NCI-H446 treated with DMSO at 0.1 percent for 48 hours (cell line): Measurements from ENCODE around the gene OLFM1.
"Not testable (repeated sequence)": the region's sequence is repeated elsewhere in the genome, so short reads cannot be mapped to it uniquely, and the experiment has no call there.

Experiments
- DNase-seq: peaks from one replicate; lab custom pipeline; 2025; lab: John Stamatoyannopoulos, UW

OLFM1 gene

DNA sequence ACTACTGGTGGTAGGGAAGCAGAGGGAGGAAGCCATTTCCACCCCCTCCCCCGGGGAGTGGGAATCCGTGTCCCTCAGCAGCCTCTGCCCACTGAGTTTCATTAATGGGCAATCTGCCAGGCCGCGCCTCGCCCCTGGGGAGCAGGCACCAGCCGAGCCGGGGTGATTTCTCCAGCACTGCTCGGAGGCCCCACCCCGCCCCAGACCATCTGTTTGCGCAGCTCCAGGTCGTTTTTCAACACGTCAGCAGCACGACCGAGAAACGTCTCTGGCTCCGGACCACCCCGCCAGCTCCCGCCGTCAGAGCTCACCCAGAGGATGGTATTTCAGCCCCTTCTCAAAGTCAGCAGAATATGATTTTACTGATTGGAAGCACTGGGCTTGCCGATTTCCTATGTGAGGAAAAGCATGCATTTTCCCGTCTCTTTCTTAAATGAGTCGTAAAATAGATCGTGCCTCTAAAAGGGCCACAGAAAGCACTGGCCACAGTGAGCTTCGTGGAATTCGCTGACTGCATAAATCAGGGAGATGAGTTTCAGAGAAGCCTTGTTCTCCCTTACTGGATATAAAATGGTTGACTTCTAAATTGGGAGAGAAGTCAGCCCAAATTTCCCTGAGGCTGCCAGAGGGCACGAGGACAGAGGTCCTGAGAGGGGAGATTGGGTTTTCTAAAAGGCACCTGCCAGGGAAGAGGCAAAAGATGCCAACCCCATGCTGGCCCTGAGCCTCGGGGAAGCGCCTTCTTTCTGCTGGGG is 47.0 kb downstream of the OLFM1 start:
- peak; percentile 44 for DNase-seq

DNA sequence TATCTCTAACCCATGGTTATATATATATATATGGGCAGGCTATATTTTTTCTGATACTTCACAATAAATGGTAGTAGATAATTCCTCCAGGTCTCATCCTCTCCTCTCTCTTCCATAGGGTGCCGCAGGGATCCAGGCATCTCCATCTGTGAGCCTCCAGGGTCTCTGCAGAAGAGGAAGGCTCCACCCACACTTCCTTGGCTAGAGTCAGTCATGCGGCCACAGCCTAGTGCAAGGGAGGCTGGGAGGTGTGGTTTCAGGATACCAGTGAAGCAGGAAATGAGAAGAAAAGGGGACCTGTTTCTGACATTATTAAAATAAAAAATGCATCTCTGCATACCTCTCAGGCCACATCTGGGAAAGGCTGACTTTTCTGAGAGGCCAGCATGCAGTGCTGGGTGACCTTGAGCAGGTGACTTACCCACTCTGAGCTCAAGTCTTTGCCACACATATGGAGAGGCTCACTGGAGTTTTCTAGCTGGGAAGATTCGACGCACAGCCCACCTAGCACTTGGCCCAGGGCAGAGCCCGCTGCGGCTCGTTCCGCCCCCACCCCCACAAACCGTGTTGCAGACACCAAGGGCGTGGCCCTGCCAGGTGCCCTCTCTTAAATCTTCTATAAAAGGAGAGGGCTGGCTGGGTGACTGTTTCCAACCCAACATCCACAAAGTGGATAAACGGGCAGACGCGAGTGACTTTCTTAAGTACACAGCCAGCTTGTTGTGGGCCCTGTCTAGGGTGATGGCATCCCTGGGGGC is 47.9 kb downstream of the OLFM1 start:
- DNase-seq, result no peak

DNA sequence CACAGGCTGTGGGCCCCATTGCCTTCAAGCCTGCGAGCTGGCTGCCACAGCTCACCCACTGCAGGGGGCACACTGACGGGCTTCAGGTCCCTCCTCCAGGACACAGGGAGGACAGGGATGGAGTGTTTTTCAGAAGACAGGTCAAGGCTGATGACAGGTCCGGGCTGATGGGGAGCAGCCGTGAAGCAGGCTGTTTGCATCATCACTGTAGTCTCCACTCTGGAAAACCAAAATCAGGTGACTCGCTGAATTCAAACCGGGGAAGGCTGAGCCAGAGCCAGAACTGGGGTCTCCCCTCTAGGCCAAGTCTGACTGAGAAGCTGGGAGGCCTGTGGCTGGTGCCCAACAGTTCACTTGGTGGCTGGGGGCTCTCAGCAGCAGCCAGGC is 48.5 kb downstream of the OLFM1 start:
- no peak for DNase-seq

DNA sequence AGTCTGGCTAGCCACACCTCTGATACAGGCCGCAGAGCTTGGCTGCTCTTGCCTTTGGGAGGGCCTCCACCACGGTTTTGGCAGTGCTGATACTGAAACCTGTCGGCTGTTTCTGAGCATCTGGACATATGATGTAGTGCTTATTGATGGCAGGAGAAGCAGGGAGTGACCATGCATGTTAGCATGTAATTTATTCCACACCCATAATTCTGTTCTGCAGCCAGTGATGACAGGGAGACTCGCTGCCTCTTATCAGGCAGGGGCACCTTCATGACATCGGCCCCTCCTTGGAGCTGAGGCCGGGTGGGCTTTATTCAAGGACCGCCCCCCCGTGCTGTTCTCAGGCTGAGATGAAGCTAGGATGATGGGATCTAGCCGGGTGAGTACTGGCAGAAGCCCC is 49.0 kb downstream of the OLFM1 start:
- DNase-seq, result peak; percentile 89

DNA sequence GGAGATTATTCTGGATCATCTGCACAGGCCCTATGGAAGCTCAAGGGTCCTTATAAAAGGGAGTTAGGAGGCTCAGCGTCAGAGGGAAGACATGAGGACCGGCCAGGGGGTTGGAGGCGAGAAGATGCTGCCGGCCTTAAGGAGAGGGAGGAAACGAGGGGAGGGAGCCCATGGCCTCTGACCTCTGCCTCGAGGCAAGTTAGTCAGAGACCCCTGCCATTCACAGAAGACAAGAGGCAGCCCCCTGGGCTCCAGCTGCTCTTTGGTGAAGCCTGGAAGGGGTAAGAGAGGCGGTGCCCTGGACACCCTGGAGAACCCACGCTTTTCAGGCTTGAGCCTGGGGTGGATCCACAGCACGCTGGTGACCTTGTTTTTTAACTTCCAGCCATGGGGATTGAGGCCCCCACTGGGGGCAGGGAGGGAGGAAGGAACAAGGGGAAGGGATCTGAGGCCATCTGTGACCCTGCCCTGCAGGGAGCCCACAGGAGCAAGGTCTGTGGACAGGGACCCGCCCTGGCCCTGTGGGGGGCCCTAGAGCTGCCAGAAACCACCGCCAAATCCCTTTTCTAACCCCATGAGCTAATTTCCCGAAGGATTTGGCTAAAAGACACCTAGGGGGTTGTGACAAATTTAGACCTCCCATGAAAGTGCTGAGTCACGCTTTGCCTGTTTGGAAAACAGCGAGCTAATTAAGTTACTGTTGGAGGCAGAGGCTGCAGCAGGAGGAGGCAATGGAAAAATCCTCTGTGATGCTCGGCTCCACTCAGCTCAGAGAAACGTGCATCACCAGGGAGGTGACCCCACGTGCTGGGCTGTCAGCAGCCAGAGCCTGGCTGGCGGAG is 49.7 kb downstream of the OLFM1 start:
- peak; percentile 81 for DNase-seq

DNA sequence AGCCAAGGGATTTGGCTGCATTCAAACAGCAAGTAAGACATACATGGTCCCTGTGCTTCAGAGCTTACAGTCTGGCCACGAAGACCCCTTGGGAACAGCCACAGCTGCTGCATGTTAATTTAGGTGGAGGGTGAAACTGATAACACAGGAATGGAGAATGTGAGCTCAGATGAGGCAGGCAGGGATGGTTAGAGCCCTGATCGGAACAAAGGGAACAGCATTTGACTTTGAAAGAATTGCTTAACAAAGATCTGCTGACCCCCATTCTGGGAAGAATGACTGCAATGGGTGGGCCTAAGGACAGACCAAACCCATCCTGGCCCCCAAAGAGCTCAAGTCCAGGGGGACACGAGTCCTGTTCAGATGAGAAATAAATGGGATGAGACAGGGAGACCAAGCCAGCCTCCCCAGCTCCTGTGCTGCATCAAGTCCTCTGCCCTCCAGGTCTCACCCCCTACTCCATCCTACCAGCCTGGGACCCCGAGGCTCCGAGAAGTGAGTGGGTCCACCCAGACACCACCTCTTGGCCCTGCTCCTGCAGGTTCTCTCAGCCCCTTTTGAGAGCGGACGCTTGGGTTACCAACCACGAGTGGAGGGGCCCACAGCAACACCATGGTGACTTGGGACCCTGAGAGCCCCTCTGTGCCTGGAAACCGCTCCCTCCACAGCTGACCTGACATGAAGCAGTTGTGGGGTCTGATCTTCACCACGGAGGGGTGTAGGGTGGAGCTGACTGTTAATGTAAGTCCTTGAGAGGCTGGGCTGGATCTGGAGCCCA is 50.8 kb downstream of the OLFM1 start:
- no peak for DNase-seq

DNA sequence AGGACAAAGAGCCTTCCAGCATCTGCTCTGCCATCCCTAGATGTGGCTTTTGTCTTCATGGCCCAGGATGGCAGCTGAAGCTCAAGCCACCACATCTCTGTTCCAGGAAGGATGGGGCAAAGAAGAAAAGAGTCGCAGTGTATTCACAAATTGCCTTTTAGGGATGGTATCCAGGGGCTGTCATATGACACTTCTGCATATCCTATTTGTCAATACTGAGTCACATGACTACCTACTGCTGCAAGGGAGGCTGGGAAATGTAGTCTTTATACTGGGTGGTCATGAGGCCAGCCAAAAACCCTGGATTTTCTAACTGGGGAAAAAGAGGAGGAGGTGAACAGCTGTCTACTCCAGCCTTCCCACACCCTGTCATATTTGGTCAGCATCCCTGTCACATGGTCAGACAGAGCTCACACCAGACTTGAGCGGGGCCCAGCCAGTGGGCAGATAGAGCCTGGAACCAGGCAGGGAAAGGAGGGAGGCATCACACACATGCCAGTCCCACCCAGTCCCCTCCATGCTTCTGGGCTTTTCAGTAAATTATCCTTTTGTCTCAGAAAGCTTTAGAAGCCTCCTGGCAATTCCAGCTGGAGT is 52.0 kb downstream of the OLFM1 start:
- no peak for DNase-seq

DNA sequence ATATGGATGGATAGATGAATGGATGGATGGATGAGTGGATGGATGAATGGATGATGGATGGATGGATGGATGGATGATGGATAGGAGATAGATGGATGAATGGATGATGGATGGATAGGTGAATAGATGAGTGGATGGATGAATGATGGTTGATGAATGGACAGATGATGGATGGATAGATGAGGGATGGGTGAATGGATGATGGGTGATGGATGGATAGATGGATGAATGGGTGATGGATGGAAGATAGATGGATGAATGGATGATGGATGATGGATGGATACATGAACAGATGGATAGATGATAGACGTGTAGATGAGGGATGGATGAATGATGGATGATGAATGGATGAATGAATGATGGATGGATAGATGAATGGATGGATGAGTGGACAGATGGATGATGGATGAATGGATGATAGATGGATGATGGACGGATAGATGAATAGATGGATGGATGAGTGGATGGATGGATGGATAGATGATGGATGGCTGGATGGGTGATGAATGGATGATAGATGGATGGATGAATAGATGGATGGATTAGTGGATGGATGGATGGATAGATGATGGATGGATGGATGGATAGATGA is 53.8 kb downstream of the OLFM1 start:
- DNase-seq, result no peak

DNA sequence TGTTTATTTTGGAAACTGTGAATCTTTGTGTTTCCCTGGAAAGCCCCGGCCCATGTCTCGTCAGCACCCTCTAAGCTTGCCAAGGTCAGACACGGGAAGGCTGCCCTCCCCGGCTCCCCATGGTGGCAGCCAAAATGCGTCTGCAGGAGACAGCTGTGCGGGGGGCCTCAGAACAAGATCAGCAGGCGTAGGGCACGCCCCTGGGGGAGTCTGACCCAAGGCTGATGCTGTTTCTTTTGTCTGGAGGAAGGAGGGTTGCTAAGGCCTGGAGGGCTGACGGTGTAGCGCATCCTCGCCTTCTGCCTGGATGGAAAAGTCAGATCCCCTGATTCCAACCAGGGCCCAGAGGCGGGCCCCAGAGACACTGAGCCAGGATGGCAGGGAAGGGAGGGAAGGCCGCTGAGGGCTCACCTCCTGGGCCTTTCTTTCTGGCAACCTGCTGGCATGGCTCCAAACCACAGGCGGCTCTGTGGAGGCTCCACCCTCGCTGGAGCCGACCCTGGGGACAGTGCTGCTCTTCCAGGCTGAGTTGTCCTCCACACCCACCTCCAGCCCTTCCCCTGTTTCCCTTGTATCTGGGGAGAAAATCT is 57.2 kb downstream of the OLFM1 start:
- DNase-seq, result peak; percentile 64

DNA sequence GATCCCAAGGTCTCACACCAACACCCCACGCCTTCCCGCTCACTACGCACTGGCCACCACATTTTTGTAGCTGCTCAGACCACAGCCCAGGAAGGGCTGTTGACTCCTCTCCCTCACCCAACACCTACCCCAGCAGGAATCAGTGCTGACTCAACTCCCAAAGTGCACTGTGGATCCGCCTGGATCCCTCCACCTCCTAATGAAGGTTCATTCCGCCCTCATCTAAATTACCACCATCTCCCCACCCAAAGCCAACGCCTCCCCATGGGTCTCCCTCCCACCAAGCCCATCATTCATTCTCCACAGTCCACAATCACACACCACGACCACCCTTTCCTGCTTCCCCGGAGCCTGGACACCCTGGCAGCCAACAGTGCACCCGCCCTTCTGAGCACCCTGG is 57.8 kb downstream of the OLFM1 start:
- no peak for DNase-seq

DNA sequence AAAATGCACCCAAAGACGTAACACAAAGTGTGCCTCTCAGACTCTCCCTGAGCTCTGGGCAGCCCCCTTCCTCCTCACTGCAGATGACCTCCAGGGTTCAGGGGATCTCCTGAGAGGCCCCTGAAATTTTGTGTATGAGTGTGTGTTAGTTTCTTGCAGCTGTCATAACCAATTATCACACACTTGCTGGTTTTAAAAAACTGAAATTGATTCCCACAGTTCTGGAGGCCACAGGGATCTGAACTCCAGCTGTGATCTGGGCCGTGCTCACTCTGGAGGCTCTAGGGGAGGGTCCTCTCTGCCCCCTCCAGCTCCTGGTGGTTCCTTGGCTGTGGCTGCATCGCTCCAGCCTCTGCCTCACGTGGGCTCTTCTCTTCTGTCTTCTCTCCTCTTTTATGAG is 58.8 kb downstream of the OLFM1 start:
- no peak for DNase-seq

DNA sequence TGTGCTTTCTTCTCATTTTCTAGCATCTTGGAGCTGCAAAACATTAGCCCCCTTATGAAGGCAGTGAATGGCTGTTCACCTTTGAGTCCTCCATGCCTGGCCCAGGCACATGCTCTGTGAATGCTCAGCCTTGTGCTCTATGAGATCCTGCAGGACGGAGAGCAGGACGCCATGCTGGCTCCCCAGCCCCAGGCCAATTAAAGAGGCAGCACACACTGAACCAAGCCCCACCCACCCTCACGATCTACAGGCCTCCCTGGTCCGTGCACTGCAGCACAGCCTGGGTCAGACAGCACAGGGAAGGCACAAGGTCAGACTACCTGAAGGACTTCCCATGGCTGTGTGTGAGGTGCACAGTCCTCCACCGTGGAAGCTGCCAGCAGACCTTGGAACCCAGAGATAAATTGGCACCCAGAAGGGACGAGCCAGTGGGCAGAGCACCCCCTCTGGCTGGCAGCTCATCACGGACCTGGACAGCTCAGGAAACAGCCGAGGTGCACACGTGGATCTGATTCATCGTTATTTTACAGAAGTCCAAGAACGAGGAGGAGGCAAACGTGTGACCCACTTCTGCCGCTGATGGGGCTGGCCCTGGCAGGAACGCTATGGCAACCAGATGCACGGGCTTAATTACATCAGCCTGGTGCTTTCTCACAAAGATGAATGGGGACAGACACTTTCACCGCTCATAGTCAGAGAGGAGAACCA is 59.5 kb downstream of the OLFM1 start:
- peak; percentile 44 for DNase-seq

DNA sequence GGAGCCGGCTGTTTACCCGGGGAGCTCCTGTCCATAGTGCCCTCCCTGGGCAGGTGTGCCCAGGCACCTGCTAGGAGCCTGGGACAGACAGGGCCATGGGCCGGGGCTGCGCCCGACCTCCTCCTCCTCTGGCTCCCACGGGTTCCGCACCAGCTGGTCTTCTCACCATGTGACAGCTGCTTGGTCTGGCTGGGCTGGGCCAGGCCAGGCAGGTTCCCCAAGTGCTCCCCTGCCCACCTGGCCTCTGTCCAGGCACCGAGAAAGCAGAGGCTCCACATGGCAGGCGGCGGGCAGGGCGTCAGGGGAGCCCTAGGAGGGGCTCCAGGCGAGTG is 60.0 kb downstream of the OLFM1 start:
- DNase-seq, result peak; percentile 52

DNA sequence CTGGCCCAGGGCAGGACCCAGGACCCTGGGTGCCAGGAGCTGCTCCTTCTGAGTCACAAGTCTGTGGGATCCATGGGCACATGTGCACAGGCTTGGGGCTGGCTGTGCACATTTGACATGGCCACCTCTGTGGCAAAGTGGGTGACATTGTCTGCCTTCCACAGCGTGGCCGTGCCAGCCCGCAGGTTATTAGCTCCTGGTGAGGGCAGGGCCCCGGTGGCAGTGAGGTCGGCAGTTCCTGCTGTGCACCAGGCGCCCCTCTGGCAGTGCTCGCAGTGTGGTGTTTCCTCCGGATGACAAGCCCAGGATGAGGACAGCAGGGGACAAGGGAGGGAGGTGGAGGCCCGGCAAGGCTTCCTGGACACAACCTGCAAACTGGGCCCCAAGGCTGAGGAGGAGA is 60.5 kb downstream of the OLFM1 start:
- DNase-seq, result no peak

DNA sequence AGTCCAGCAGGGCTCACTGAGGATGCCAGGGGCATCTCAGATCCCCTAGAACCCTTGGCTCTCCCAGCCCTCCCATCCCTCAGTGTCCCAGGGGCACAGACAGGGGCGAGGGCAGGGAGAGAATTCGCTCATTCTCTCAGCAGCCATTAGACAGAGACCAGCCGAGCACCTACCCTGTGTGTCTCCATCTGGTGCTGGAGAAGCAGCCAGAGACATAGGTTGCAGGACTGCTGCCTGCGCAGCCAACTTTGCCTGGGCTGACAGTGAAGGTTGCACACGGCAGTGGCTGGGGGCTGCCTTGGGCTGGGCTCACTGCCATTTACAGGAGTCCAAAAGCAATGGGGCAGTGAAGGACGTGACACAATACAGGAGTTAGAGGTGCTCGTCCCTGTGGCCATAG is 60.9 kb downstream of the OLFM1 start:
- no peak for DNase-seq

DNA sequence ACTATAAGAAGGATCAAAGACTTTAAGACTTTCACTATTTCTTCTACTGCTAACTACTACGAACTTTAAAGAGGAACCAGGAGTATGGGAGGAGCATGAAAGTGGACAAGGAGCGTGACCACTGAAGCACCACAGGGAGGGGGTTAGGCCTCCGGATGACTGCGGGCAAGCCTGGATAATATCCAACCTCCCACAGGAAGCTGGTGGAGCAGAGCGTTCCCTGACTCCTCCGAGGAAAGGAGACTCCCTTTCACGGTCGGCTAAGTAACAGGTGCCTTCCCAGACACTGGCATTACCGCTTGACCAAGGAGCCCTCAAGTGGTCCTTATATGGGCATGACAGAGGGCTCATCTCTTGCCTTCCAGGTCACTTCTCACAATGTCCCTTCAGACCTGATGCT is 62.4 kb downstream of the OLFM1 start:
- not testable (repeated sequence) for DNase-seq

DNA sequence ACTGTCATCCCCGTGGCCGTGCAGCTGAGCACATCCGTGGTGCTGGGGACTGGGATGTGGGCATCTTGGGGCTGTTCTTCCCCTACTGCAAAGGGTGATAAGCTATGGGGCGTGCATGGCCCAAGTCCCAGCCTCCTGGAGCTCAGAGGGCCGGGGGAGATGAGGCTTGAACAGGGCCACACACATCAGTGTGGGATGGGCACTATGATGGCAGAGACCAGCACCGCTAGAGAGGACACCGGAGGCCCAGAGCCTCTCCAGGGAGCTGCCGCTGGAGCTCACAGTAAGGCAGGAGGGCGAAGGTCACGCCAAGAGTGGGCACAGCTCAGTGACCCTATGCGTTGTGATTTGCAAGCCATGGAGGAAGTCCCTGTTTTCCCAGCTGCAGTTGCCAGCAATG is 63.5 kb downstream of the OLFM1 start:
- DNase-seq, result no peak

DNA sequence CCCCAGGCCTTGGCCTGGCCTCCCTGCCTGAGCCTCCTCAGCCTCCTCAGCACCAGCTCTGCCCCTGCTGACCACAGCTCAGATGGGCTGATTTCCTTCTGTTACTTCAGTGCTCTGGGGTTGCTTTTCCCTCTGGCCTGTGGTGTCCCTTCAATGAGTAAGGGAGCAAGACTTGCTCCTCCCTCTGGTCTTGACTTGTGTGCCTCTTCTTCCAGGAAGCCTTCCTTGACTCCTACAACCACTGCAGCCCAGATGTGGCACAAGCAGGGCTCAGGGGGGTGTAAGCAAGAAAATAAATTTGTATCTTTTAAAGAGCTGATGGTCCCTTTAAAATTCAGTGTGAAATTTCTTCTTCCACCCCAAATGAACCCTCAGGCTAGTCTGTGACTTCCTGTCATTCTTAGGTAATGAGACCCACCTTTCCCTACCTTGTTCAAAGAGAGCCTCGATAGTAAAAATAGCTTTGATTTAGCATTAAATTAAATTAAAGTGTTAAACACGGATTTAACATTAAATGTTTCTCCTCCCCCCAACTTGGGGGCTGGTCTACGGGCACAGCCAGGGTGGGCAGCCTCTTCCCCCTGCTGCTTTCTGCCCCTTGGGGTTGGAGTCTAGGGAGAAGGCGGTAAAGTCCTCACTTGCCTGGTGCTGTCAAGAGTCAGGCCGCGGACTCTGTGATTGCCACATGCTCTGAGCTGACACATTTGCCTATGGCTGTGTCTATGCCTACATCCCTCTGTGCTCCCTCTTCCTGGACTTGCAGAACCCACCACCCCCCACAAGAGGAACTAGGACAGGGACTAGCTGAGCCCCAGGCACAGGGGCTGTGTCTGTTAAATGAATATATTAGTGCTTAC is 64.5 kb downstream of the OLFM1 start:
- DNase-seq, result no peak

DNA sequence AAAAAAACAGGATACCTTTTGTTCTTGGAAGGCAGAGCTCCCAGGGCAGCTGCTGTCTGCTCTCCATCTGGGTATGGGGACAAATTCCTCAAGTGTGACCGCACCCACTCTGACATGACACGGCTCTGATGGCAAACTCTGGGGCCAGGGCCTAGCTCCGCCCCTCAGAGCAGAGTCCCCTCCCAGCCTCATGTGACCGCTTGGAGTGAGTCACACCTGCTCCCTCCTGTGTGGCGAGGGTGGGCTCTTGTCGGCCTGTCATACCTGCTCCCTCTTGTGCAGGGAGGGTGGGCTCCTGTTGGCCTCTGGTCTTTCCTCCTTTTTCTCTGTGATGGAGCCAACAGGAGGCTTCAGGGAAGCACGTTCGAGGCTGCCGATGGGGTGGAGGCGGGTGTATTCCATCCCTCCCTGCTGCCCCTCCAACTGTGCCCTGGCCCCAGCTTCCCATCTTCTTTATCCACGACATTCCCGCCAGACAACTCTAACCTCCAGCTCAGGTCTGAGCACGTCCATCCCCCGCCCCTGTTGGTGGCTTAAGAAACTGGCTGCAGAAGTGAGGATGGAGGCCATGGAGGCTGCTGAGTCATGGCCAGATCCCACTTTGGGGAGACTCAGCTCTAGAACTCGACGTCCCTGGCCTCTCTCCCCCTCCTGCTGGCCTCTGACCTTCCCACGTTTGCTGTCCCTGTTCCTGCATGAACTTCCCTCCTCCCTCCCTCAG is 65.3 kb downstream of the OLFM1 start:
- no peak for DNase-seq
